Ectodermal cell (in vitro differentiated cells): ENCODE data around the gene BIN1.

Experiments used
- H3K27ac ChIP-seq: 2 replicates; pipeline ENCODE4 v1.7.0; 2013; ENCODE audit warnings: mild to moderate bottlenecking, low read depth, low read length; ENCODE audit not compliant: insufficient read depth, poor library complexity, severe bottlenecking
- H3K27me3 ChIP-seq: 2 replicates; pipeline ENCODE4 v1.7.0; 2013; ENCODE audit warnings: mild to moderate bottlenecking, low read length; ENCODE audit not compliant: insufficient read depth, control insufficient read depth, poor library complexity, severe bottlenecking
- H3K36me3 ChIP-seq: one replicate; pipeline ENCODE4 v1.7.0; 2013; ENCODE audit warnings: low read length; ENCODE audit not compliant: control insufficient read depth, insufficient read depth
- H3K4me1 ChIP-seq: one replicate; pipeline ENCODE4 v1.7.0; 2013; ENCODE audit warnings: low read length; ENCODE audit not compliant: control insufficient read depth, insufficient read depth
- H3K4me3 ChIP-seq: 2 replicates; pipeline ENCODE4 v1.7.0; 2013; ENCODE audit warnings: low read depth, low read length, control low read depth; ENCODE audit not compliant: insufficient read depth
- H3K9me3 ChIP-seq: 2 replicates; pipeline ENCODE4 v1.7.0; 2013; ENCODE audit warnings: mild to moderate bottlenecking, low read length, moderate library complexity; ENCODE audit not compliant: control insufficient read depth
- WGBS, 2 experiments: methylation state at CpG; one replicate each; pipeline ENCODE4 v1.1.7; 2013; ENCODE audit warnings: missing lambda C conversion rate in 2 of 2; 5-methylcytosine and 5-hydroxymethylcytosine counted together

BIN1 gene

GRCh38 chr2:127118467-127118866 lies 11.5 kb upstream of the BIN1 start:
- WGBS, 2 experiments = 91 to 96% methylated on average over 5 of the region's 6 CpGs
- Histone ChIP-seq H3K27me3 (no peaks in the 10 kb centered on the region), H3K9me3 (peaks cover 8% of the 10 kb centered on the region), H3K36me3 (no peaks in the 10 kb centered on the region), H3K27ac (no peak overlapping the region), H3K4me3 (no peak overlapping the region), H3K4me1 (no peaks in the 10 kb centered on the region)

- H3K4me1 ChIP-seq = no peaks in the 10 kb centered on the region
- no peak overlapping the region for H3K4me3 ChIP-seq
- no peaks in the 10 kb centered on the region for H3K27me3 ChIP-seq
- WGBS, 2 experiments = 88 to 96% methylated on average over 5 of the region's 5 CpGs
- no peaks in the 10 kb centered on the region for H3K36me3 ChIP-seq
- H3K27ac ChIP-seq = no peak overlapping the region
- H3K9me3 ChIP-seq = peaks cover 8% of the 10 kb centered on the region
Observed at GRCh38 chr2:127118038-127118437, 11.1 kb upstream of the BIN1 start.

GRCh38 chr2:127117603-127118002 lies 10.6 kb upstream of the BIN1 start:
- no peak overlapping the region for H3K27ac ChIP-seq
- no peaks in the 10 kb centered on the region for H3K27me3 ChIP-seq
- no peaks in the 10 kb centered on the region for H3K36me3 ChIP-seq
- H3K4me1 ChIP-seq = no peaks in the 10 kb centered on the region
- peaks cover 8% of the 10 kb centered on the region for H3K9me3 ChIP-seq
- 96 to 97% methylated on average over 9 of the region's 9 CpGs for WGBS, 2 experiments
- H3K4me3 ChIP-seq = no peak overlapping the region

GRCh38 chr2:127115471-127116199 lies 8.7 kb upstream of the BIN1 start:
- Histone ChIP-seq H3K4me1 (no peaks in the 10 kb centered on the region), H3K9me3 (peaks cover 1% of the 10 kb centered on the region), H3K27me3 (no peaks in the 10 kb centered on the region), H3K4me3 (no peak overlapping the region), H3K36me3 (no peaks in the 10 kb centered on the region), H3K27ac (no peak overlapping the region)
- WGBS, 2 experiments = 92% methylated on average over 11 of the region's 11 CpGs

GRCh38 chr2:127110985-127111384 lies 4.0 kb upstream of the BIN1 start:
- 96 to 99% methylated on average over 4 to 6 of the region's 6 CpGs for WGBS, 2 experiments
- no peak overlapping the region for H3K27ac ChIP-seq
- H3K27me3 ChIP-seq = peaks cover 3% of the 10 kb centered on the region
- H3K36me3 ChIP-seq = no peaks in the 10 kb centered on the region
- no peaks in the 10 kb centered on the region for H3K4me1 ChIP-seq
- no peak overlapping the region for H3K4me3 ChIP-seq
- no peaks in the 10 kb centered on the region for H3K9me3 ChIP-seq

- no peak overlapping the region for H3K27ac ChIP-seq
- H3K4me3 ChIP-seq = peak overlapping the region; percentile 56
- no peaks in the 10 kb centered on the region for H3K36me3 ChIP-seq
- no peaks in the 10 kb centered on the region for H3K9me3 ChIP-seq
- peaks cover 19% of the 10 kb centered on the region for H3K4me1 ChIP-seq
- H3K27me3 ChIP-seq = peaks cover 3% of the 10 kb centered on the region
- WGBS, 2 experiments = 90 to 91% methylated on average over 11 of the region's 11 CpGs
Observed at GRCh38 chr2:127108090-127108523, 1.2 kb upstream of the BIN1 start.

- 4 to 8% methylated on average over 14 to 17 of the region's 17 CpGs for WGBS, 2 experiments
Observed at GRCh38 chr2:127107622-127107999, 657 bp upstream of the BIN1 start.

GRCh38 chr2:127106457-127106990 lies 430 bp downstream of the BIN1 start:
- Histone ChIP-seq H3K4me1 (peaks cover 19% of the 10 kb centered on the region), H3K27me3 (peaks cover 3% of the 10 kb centered on the region)
- WGBS, 2 experiments = 0% methylated on average over 45 of the region's 45 CpGs

More at GRCh38 chr2:127107622-127107999, 657 bp upstream of the BIN1 start:
- Histone ChIP-seq H3K9me3 (no peaks in the 10 kb centered on the region), H3K27me3 (peaks cover 3% of the 10 kb centered on the region), H3K36me3 (no peaks in the 10 kb centered on the region), H3K4me1 (peaks cover 19% of the 10 kb centered on the region), H3K4me3 (peak overlapping the region; percentile 56), H3K27ac (peak overlapping the region; percentile 53)

GRCh38 chr2:127105656-127106456 lies 1.1 kb downstream of the BIN1 start:
- Histone ChIP-seq H3K4me3 (peak overlapping the region; percentile 56), H3K27me3 (peaks cover 3% of the 10 kb centered on the region), H3K9me3 (no peaks in the 10 kb centered on the region), H3K27ac (peak overlapping the region; percentile 76), H3K4me1 (peaks cover 23% of the 10 kb centered on the region), H3K36me3 (no peaks in the 10 kb centered on the region)
- WGBS, 2 experiments = 0 to 1% methylated on average over 51 of the region's 51 CpGs

More at GRCh38 chr2:127106457-127106990, 430 bp downstream of the BIN1 start:
- Histone ChIP-seq H3K4me3 (peak overlapping the region; percentile 56), H3K9me3 (no peaks in the 10 kb centered on the region), H3K36me3 (no peaks in the 10 kb centered on the region), H3K27ac (peak overlapping the region; percentile 26)
